ENCODE results near the gene ELOVL5. TPM values are rescaled to one million over a fixed set of nuclear protein-coding genes. Genes with fewer than 3 reads are reported as not detected.

ELOVL5 gene
- total and polyA plus RNA-seq, 3 donors from 2014 or later = 190 to 214 (median 206) TPM

- Histone ChIP-seq H3K27ac (no peak overlapping the region), H3K27me3 (no peaks in the 10 kb centered on the region), H3K36me3 (ENCODE audit: low read depth, missing control alignments) (no peaks in the 10 kb centered on the region), H3K4me3 (no peak overlapping the region), H3K9me3 (no peaks in the 10 kb centered on the region), H3K4me1 (peaks cover 39% of the 10 kb centered on the region)
- no peak for DNase-seq
- no peak for TF ChIP-seq CTCF (IDR thresholded peaks at IDR 0.05)
- no peak for TF ChIP-seq POLR2A (IDR thresholded peaks at IDR 0.05)
- intact Hi-C loops (cut with DNase I; ENCODE audit: low total_unique reads) = no loop called here
- WGBS, 2 donors = 66 to 78% methylated on average over 2 of the region's 2 CpGs
Measured at GRCh38 chr6:53342217-53342616, 6.5 kb downstream of the ELOVL5 start.

GRCh38 chr6:53340536-53340935 lies 8.2 kb downstream of the ELOVL5 start:
- Histone ChIP-seq H3K27me3 (no peaks in the 10 kb centered on the region), H3K4me3 (no peak overlapping the region), H3K27ac (peak overlapping the region in 1 of 2 donors; percentile 18), H3K4me1 (peaks cover 33% of the 10 kb centered on the region), H3K36me3 (ENCODE audit: low read depth, missing control alignments) (no peaks in the 10 kb centered on the region), H3K9me3 (no peaks in the 10 kb centered on the region)
- intact Hi-C loops (cut with DNase I; ENCODE audit: low total_unique reads) = no loop called here
- WGBS, 2 donors = 66 to 88% methylated on average over 2 of the region's 2 CpGs
- DNase-seq = no peak
- TF ChIP-seq POLR2A (IDR thresholded peaks at IDR 0.05) (no peak), CTCF (IDR thresholded peaks at IDR 0.05) (no peak)

GRCh38 chr6:53339424-53339823 lies 9.3 kb downstream of the ELOVL5 start:
- Histone ChIP-seq H3K4me3 (no peak overlapping the region), H3K4me1 (peaks cover 33% of the 10 kb centered on the region), H3K27ac (no peak overlapping the region), H3K9me3 (no peaks in the 10 kb centered on the region), H3K27me3 (no peaks in the 10 kb centered on the region), H3K36me3 (ENCODE audit: low read depth, missing control alignments) (no peaks in the 10 kb centered on the region)
- intact Hi-C loops (cut with DNase I; ENCODE audit: low total_unique reads) = no loop called here
- no peak for TF ChIP-seq CTCF (IDR thresholded peaks at IDR 0.05)
- TF ChIP-seq POLR2A (IDR thresholded peaks at IDR 0.05) = no peak
- 81 to 95% methylated on average over 2 of the region's 2 CpGs for WGBS, 2 donors
- no peak for DNase-seq

- TF ChIP-seq POLR2A (IDR thresholded peaks at IDR 0.05) (no peak), CTCF (IDR thresholded peaks at IDR 0.05) (no peak)
- no peak overlapping the region for H3K27ac ChIP-seq
- H3K27me3 ChIP-seq = no peaks in the 10 kb centered on the region
- H3K4me3 ChIP-seq = no peak overlapping the region
- no peaks in the 10 kb centered on the region for H3K9me3 ChIP-seq
- WGBS, 2 donors = 82 to 86% methylated on average over 1 of the region's 1 CpG
- H3K36me3 ChIP-seq (ENCODE audit: low read depth, missing control alignments) = no peaks in the 10 kb centered on the region
- peaks cover 24% of the 10 kb centered on the region for H3K4me1 ChIP-seq
- no peak for DNase-seq
- intact Hi-C loops (cut with DNase I; ENCODE audit: low total_unique reads) = no loop called here
Measured at GRCh38 chr6:53338304-53338703, 10.4 kb downstream of the ELOVL5 start.

- intact Hi-C loops (cut with DNase I; ENCODE audit: low total_unique reads) = no loop called here
- no peak overlapping the region for H3K4me3 ChIP-seq
- no peak for DNase-seq
- no peak for TF ChIP-seq CTCF (IDR thresholded peaks at IDR 0.05)
- TF ChIP-seq POLR2A (IDR thresholded peaks at IDR 0.05) = no peak
- H3K36me3 ChIP-seq (ENCODE audit: low read depth, missing control alignments) = no peaks in the 10 kb centered on the region
- no peaks in the 10 kb centered on the region for H3K9me3 ChIP-seq
- H3K27me3 ChIP-seq = no peaks in the 10 kb centered on the region
- peaks cover 14% of the 10 kb centered on the region for H3K4me1 ChIP-seq
- 75 to 79% methylated on average over 4 of the region's 4 CpGs for WGBS, 2 donors
- H3K27ac ChIP-seq = no peak overlapping the region
Measured at GRCh38 chr6:53336070-53336469, 12.7 kb downstream of the ELOVL5 start.

Measured in testis (tissue), 3 donors.